Fibroblast of peridontal ligament (primary cell): ENCODE measurements around the gene CAPN10.

Experiments used
- DNase-seq: peaks from one replicate; pipeline ENCODE4 v3.0.0-alpha.2; 2010; ENCODE audit errors: extremely low read depth

The CAPN10 gene

GRCh38 chr2:240637116-240637900 lies 50.8 kb downstream of the CAPN10 start:
- DNase-seq: no peak

- no peak for DNase-seq
These were observed 51.4 kb downstream of the CAPN10 start for GRCh38 chr2:240637901-240638345.

GRCh38 chr2:240638512-240639160 lies 52.1 kb downstream of the CAPN10 start:
- DNase-seq: peak; percentile 21

DNA sequence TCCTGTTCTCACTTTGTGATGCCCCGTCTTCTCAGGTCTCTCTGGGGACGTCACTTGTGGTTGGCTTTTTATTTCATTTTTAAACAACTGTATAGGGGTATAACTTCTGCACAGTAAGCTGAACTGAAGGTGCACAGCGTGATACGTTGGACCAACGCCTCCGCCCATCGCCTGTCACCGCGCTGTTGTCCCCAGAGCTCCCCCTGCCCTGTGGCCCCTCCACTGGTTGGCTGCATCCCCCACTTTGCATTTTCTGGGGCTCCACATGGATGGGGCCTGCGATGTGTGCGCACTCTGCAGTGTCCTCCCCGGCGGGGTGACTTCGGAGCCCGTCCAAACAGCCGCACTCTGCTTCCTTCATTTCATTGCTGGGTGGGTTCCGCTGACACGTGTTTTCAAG lies 53.0 kb downstream of the CAPN10 start:
- DNase-seq: no peak

DNA sequence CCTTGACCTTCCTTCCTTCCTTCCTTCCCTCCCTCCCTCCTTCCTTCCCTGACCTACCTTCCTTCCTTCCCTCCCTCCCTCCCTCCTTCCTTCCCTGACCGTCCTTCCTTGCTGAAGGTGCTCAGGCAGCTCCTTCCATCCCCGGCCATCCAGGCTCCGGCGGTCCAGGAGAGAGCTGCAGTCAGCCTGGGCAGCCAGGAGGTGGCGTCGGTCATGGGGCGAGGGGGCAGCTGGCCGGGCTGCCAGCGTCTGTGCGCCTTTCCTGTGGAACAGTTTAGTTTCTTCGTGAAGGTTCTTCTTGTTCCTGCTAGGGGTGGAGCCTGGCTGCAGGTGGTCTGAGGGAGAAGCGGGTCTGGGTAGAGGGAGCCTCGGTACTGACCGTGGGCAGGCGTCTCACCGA lies 54.4 kb downstream of the CAPN10 start:
- DNase-seq: no peak

DNA sequence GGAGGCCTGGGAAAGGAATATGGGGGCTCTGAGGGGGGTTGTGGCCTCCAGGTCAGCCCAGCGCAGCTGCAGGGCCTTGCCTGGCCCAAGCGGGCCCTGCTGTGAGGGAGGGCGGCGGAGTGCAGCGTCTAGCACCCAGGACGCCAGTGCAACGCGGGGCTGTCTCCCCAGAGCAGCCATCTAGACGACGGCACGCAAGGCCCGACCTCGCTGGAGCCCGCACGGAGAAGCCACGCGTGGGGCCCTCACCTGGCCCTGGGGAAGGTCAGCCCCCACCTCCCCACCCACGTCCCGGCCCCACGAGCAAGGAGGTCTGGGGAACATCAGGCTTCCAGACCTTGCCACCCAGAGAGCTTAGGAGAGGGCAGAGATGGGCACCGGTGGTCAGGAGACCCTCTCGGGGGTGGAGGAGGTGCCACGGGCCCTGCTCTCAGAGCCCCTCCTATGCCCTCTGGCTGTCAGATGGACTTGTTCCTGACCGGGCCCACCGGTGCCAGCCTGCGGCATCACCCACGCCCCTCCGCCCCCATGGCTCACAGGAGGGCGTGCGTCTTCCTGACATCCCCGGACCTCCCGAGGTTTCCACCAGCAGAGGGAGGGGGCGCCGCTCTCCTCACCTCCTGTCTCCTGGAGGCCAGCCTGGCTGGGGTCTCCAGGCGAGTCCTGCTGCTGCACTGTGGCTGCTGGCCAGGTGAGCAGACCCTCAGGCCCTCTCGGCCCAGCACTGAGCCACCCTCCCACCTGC lies 55.7 kb downstream of the CAPN10 start:
- DNase-seq: no peak

DNA sequence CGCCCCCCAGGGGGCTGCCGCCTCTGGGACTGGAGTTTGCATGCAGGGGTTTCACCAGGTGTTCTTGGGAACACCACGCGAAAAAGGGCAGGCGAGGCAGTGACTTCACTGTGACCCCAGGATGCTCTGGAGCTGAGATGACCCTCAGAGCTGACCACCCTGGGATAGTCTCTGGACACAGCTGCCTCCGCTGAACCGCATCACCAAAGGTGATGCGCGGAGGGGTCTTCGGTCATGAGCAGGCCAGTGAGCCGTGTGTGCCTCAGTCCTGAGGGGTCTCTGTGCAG lies 56.2 kb downstream of the CAPN10 start:
- DNase-seq: no peak

GRCh38 chr2:240643093-240643810 lies 56.7 kb downstream of the CAPN10 start:
- DNase-seq: no peak

DNA sequence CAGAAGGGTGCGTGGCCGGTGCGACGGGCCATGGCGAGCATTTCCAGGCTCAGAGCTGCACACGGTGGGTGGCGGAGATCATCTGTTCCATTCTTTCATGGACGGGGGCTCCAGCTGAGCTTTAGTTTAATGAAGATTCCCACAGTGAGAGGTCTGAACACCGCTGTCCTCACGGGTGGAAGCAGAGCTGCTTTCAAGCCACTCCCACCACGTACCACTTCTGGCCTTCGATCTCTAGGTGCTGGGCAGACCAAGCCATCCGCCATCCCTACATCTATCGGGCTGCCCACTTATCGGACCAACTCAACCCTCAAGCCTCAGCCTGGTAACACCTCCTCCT lies 57.2 kb downstream of the CAPN10 start:
- DNase-seq: no peak

- DNase-seq: no peak
These were observed 57.7 kb downstream of the CAPN10 start for GRCh38 chr2:240644171-240644651.

DNA sequence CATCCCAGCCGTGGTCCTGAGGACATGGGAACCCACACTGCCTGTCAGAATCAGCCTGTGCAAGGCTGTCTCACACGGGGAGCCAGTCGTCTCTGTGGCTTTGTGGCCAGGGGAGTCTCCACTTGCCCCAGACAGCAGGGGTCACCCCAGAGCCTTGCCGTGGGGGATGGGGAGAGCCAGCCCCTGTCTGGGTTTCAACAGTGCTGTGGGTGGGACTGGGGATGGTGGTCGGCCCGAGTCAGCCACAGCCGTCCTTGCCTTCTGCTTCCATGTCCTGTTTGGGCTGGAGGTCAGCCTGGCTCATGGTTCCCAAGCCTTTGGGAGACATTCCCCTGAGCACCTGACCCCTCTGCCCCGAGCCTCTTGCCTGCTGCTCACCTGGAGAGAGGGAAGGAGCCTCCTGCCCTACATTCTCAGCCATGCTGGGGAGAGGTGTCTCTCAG lies 58.3 kb downstream of the CAPN10 start:
- no peak for DNase-seq

- DNase-seq: no peak
These were observed 58.8 kb downstream of the CAPN10 start for GRCh38 chr2:240645346-240645745.

DNA sequence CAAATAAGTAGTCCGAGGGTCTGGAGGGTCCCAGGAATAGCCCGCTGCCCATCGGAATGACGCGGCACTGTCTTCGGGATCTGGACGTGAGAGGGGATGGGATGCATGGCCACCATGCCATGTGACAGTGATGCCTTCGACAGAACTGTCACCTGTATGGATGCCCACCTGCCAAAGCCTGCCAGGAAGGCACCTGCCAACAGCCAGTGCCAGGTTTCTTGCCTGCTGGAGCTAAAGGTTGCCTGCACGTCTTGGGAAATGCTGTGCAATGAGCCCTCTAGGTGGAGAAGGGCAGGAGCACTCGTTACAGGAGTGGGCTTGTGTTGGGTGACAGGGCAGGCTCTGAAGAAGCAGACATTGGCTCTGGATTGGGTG lies 59.3 kb downstream of the CAPN10 start:
- DNase-seq: no peak

GRCh38 chr2:240646176-240646899 lies 59.8 kb downstream of the CAPN10 start:
- DNase-seq: no peak

DNA sequence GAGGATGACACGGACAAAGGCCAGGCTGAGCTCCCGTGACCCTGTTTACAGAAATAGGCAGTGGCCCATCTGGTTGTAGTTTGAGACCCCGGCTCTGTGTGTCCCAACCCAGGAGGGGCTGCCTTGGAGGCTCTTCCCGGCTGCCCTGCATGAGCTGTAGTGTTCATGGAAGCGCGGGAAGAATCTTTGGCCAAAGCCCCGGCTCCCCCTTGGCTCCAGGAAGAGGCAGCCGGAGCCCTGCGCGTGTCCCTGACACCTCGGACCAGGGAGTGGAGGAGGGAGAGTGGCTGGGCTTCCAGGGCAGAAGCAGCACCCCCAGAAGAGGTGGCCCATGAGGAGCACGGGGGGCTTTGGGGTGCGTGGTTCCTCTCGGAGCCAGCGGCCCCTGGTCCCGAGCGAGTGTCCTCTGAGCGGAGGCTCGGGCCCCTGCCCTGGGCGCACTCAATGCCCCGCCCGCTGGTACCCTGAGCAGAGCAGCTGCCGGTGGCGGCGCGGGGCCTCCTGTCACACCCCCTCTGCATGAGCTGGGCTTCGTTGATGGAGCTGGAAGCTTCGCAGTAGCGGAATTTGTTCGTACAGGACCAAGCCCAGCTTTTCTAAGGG lies 60.5 kb downstream of the CAPN10 start:
- DNase-seq: no peak

- DNase-seq: no peak
These were observed 61.1 kb downstream of the CAPN10 start for GRCh38 chr2:240647503-240648154.

GRCh38 chr2:240648155-240648649 lies 61.7 kb downstream of the CAPN10 start:
- DNase-seq: no peak
